ENCODE measurements around the gene ZNF746. TPM values are rescaled to one million over a fixed set of nuclear protein-coding genes. Genes with fewer than 3 reads are reported as not detected.
A peak's percentile ranks its signal among the peaks of the same experiment; 100 is the strongest.

ZNF746 gene
- total and polyA plus RNA-seq, 11 donors, result 5.5 to 12.8 (median 7.5) TPM

DNA sequence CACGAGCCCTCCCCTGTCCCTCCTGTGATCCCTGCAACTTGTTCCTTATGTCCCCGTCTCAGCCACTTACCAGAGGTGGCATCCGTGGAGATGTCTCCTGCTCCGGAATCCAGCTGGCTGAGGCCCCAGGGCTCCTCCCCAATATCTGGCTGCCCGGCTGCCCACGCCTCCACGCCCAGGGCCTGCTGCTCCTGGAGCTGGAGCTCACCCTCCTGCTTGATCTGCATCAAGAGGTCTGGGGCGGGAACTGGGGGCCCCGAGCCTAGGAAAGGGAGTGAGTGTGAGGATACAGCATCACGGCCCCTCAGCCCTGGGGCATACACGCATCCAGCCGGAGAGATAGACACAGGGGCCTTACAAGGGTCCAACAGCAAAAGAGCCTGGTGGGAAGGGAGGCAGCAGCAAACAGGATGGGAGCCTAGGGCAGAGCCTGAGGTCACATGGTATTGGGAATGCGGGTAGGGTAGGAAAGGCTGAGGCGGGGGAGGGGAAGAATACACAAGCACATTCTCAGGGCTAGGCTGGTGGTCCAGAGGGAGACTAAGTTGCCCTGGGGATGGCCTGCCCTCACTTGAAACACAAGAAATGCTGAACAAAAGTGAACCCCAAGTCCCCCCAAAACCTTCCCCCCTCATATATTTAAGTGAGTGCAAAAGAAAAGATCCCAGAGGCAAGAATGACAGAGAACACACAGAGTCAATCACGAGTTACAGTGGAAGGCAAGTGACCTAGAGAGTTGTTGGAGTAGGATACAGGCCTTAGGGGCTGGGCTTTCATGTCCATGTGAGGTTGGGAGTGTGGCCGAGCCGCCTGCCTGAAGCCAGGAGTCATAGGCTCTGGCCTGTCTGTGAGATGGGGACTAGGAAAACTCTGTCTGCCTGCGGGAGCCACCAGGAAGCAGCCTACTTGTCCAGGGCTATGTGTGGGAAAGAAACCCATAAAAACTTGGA is 19.8 kb downstream of the ZNF746 start:
- intact Hi-C loops (cut with DNase I), result no loop called here
- Histone ChIP-seq H3K4me3 (no peak overlapping the region), H3K36me3 (peaks cover 2 to 78% (median 52%) of the 10 kb centered on the region in 9 donors), H3K4me1 (no peaks in the 10 kb centered on the region), H3K27me3 (no peaks in the 10 kb centered on the region), H3K9me3 (peaks cover 0 to 12% (median 0%) of the 10 kb centered on the region in 12 donors), H3K27ac (no peak overlapping the region)
- no peak for ATAC-seq
- TF ChIP-seq POLR2A (IDR thresholded peaks at IDR 0.05), result no peak
- TF ChIP-seq, protein P1, sequence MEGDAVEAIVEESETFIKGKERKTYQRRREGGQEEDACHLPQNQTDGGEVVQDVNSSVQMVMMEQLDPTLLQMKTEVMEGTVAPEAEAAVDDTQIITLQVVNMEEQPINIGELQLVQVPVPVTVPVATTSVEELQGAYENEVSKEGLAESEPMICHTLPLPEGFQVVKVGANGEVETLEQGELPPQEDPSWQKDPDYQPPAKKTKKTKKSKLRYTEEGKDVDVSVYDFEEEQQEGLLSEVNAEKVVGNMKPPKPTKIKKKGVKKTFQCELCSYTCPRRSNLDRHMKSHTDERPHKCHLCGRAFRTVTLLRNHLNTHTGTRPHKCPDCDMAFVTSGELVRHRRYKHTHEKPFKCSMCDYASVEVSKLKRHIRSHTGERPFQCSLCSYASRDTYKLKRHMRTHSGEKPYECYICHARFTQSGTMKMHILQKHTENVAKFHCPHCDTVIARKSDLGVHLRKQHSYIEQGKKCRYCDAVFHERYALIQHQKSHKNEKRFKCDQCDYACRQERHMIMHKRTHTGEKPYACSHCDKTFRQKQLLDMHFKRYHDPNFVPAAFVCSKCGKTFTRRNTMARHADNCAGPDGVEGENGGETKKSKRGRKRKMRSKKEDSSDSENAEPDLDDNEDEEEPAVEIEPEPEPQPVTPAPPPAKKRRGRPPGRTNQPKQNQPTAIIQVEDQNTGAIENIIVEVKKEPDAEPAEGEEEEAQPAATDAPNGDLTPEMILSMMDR (IDR thresholded peaks at IDR 0.05), result no peak
- WGBS, 4 donors, result 93 to 94% (median 93%) methylated on average over 18 of the region's 18 CpGs
- no peak for DNase-seq

DNA sequence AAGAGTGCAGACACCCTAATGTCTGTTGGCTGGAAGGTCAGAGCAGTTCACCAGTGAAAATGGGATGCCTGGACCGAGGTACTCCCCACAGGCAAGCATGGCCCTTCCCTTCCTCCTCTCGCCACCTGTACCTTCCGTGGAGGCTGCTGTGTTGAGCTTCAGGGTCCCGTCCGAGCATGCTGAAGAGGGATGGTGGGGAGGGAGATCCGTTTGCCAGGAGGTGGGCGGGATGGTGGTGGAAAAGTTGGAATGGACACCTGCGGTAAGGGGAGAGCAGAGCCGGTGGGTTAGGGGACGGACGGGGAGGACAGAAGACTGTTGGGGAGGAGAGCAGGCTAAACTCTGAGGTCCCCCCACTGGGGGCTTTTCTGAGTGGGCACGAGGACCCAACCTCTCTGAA is 20.8 kb downstream of the ZNF746 start:
- no peak overlapping the region for H3K27ac ChIP-seq
- TF ChIP-seq, protein P1 (IDR thresholded peaks at IDR 0.05), result no peak
- no peak for TF ChIP-seq POLR2A (IDR thresholded peaks at IDR 0.05)
- ATAC-seq (no peak), DNase-seq (no peak)
- no peaks in the 10 kb centered on the region for H3K27me3 ChIP-seq
- intact Hi-C loops (cut with DNase I), result no loop called here
- WGBS, 4 donors, result 94 to 96% (median 95%) methylated on average over 12 of the region's 12 CpGs
- H3K9me3 ChIP-seq, result peaks cover 0 to 12% (median 0%) of the 10 kb centered on the region in 12 donors
- H3K4me1 ChIP-seq, result no peaks in the 10 kb centered on the region
- H3K36me3 ChIP-seq, result peaks cover 2 to 87% (median 60%) of the 10 kb centered on the region in 9 donors
- H3K4me3 ChIP-seq, result no peak overlapping the region

DNA sequence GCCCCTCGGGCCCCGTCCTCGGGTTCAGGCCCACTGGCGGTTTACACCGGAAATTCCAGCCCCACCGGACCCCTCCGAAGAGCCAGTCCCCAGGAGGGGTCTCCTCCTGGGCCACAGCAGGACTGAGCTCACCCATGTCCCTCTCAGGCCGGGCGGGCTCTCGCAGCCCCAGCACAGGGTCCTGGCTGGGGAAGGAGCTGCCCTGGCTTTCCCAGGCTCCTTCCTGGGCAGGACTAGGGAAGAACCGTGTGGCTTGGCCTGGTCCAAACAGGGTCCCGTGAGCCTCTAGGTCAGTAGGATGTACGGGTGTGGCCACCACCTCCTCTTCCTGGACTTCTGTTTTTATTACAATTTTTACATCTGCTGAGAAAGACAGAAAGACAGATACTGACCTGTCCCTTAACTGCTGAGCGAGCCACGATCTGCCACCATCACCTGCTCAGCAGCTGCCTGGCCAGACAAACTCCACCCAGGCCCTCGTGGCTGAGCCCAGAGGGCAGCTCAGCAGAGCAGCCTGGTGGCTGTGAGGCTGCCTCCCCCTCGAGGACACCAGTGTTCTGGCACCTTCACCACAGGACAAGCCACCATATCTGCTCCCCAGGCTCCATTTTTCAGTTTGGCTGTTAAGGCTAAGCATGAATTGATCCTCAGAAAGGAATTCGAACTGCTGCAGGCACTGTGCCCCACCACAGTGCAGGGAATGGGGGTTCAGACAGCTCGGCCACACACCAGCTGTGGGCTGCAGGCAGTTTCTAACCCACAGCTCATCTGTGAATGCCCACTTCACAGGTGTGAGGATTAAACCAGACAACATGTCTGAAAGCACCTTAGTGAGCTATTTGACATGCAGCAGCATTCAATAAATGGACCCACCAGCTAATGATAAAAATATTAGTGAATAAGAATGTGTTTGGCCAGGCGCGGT is 22.2 kb downstream of the ZNF746 start:
- Histone ChIP-seq H3K4me3 (no peak overlapping the region), H3K4me1 (no peaks in the 10 kb centered on the region), H3K36me3 (peaks cover 2 to 83% (median 60%) of the 10 kb centered on the region in 9 donors), H3K27ac (no peak overlapping the region), H3K27me3 (no peaks in the 10 kb centered on the region), H3K9me3 (peaks cover 0 to 20% (median 0%) of the 10 kb centered on the region in 12 donors)
- ATAC-seq (peak in 2 of 4 donors; percentile 27 to 36), DNase-seq (no peak)
- no peak for TF ChIP-seq POLR2A (IDR thresholded peaks at IDR 0.05)
- WGBS, 4 donors, result 91 to 92% (median 92%) methylated on average over 10 to 21 of the region's 21 CpGs
- intact Hi-C loops (cut with DNase I), result no loop called here

DNA sequence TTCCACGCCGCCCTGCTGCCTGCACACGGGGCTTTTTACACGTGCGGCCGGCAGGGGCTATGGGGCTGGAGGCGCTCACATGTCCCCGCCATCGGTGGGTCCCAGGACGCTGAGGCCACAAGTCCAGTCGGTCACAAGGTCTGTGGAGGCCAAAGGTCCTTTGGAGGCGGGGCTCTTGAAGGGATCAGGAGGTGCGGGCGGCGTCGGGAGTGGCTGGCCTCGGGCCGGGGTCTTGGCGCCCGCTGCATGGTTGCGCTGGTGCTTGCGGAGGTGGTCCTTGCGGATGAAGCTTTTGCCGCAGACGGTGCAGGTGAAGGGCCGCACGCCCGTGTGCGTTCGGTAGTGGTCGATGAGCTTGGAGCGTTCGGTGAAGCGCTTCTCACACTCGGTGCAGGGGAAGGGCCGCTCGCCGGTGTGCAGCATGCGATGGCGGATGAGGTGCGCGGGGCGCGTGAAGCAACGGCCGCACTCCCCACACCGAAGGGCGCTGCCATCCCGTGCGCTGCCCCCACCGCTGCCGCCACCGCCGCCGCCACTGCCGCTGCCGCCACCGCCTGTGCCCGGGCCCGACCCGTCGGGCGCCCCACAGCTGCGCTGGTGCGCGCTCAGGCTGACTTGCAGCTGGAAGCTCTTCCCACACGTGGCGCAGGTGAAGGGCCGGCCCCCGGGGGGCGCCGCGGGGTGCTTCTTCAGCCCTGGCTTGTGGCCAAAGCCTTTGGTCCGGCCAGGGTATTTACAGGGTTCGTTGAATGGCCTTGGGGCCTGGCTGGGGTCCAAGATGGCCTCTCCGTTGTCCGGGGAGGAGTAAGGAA is 23.1 kb downstream of the ZNF746 start:
- Histone ChIP-seq H3K36me3 (peaks cover 2 to 77% (median 57%) of the 10 kb centered on the region in 9 donors), H3K27ac (no peak overlapping the region), H3K4me1 (no peaks in the 10 kb centered on the region), H3K9me3 (peaks cover 0 to 20% (median 0%) of the 10 kb centered on the region in 12 donors), H3K27me3 (no peaks in the 10 kb centered on the region), H3K4me3 (no peak overlapping the region)
- peak in 1 of 5 donors; percentile 61 for DNase-seq
- intact Hi-C loops (cut with DNase I), result no loop called here
- 93 to 96% (median 95%) methylated on average over 49 to 77 of the region's 77 CpGs for WGBS, 4 donors
- no peak for ATAC-seq
- TF ChIP-seq, protein P1 (IDR thresholded peaks at IDR 0.05), result no peak
- no peak for TF ChIP-seq POLR2A (IDR thresholded peaks at IDR 0.05)

Measured in heart left ventricle (tissue), 16 donors.